ENCODE measurements around the gene LRP8.

DNA sequence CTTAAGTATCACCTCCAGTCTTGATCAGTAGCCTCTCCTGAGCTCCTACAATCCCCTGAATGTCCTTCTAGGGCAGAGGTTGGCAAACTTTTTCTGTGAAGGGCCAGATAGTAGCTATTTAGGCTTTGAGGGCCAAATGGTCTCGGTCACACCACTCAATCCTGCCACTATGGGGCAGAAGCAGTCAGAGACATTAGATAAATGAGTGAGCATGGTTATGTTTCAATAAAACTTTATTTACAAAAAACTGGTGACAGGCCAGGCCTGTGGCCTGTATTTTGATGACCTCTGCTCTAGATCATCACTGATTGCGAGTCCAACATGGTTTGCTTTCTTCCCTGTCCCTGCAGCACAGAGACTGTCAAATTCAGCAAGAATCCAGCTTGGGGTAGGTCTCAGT, 36.3 kb downstream of the LRP8 start:
- TF ChIP-seq CREB1 (CRISPR knock-in tag; IDR thresholded peaks at IDR 0.05; ENCODE audit: low read depth) (no peak), EZH2 (IDR thresholded peaks at IDR 0.05; ENCODE audit: low read depth, unreplicated experiment) (no peak), JUNB (IDR thresholded peaks at IDR 0.05; ENCODE audit: unreplicated experiment) (no peak), POLR2AphosphoS5 (IDR thresholded peaks at IDR 0.05; ENCODE audit: low read depth) (no peak), ZNF331 (CRISPR knock-in tag; IDR thresholded peaks at IDR 0.05; ENCODE audit: low read depth) (no peak), ZNF114 (CRISPR knock-in tag; IDR thresholded peaks at IDR 0.05) (no peak)
- TF ChIP-seq, protein P1, sequence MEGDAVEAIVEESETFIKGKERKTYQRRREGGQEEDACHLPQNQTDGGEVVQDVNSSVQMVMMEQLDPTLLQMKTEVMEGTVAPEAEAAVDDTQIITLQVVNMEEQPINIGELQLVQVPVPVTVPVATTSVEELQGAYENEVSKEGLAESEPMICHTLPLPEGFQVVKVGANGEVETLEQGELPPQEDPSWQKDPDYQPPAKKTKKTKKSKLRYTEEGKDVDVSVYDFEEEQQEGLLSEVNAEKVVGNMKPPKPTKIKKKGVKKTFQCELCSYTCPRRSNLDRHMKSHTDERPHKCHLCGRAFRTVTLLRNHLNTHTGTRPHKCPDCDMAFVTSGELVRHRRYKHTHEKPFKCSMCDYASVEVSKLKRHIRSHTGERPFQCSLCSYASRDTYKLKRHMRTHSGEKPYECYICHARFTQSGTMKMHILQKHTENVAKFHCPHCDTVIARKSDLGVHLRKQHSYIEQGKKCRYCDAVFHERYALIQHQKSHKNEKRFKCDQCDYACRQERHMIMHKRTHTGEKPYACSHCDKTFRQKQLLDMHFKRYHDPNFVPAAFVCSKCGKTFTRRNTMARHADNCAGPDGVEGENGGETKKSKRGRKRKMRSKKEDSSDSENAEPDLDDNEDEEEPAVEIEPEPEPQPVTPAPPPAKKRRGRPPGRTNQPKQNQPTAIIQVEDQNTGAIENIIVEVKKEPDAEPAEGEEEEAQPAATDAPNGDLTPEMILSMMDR (conservative IDR thresholded peaks at IDR 0.05; ENCODE audit: low read depth in 2 of 2), result peak; percentile 20 to 32; a peak in 2 of 4 replicates
- TF ChIP-seq, protein P2, sequence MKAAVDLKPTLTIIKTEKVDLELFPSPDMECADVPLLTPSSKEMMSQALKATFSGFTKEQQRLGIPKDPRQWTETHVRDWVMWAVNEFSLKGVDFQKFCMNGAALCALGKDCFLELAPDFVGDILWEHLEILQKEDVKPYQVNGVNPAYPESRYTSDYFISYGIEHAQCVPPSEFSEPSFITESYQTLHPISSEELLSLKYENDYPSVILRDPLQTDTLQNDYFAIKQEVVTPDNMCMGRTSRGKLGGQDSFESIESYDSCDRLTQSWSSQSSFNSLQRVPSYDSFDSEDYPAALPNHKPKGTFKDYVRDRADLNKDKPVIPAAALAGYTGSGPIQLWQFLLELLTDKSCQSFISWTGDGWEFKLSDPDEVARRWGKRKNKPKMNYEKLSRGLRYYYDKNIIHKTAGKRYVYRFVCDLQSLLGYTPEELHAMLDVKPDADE (IDR thresholded peaks at IDR 0.05), result no peak
